Left kidney (tissue), 2 donors: Measurements from ENCODE around the gene INPPL1. TPM values are rescaled to one million over a fixed set of nuclear protein-coding genes. Genes with fewer than 3 reads are reported as not detected.
A peak's percentile ranks its signal among the peaks of the same experiment; 100 is the strongest.

Source experiments
- DNase-seq: peaks from one replicate; pipeline ENCODE4 v3.0.0-alpha.2; 2013
- polyA plus RNA-seq: library from polyadenylated mRNA; unstranded; fragments of 120-200 nt; gene quantifications from one replicate; pipeline ENCODE4 v1.2.1, GENCODE V29; 2013; ENCODE audit not compliant: insufficient read length

The INPPL1 gene
- polyA plus RNA-seq, 1 donor = 178 TPM

GRCh38 chr11:72216638-72217037, 7.9 kb upstream of the INPPL1 start, which contains the start of gene FOLR2:
Gene FOLR2, plus strand, starts transcription at chr11:72216794. Its CDS starts 1,791 bp downstream, at chr11:72218585.
- DNase-seq = no peak

- DNase-seq = no peak
Measured at GRCh38 chr11:72217841-72218240, 6.7 kb upstream of the INPPL1 start.

GRCh38 chr11:72218251-72218745, 6.3 kb upstream of the INPPL1 start:
- DNase-seq = no peak

- DNase-seq = no peak
Measured at GRCh38 chr11:72220696-72221363, 3.7 kb upstream of the INPPL1 start.

DNA sequence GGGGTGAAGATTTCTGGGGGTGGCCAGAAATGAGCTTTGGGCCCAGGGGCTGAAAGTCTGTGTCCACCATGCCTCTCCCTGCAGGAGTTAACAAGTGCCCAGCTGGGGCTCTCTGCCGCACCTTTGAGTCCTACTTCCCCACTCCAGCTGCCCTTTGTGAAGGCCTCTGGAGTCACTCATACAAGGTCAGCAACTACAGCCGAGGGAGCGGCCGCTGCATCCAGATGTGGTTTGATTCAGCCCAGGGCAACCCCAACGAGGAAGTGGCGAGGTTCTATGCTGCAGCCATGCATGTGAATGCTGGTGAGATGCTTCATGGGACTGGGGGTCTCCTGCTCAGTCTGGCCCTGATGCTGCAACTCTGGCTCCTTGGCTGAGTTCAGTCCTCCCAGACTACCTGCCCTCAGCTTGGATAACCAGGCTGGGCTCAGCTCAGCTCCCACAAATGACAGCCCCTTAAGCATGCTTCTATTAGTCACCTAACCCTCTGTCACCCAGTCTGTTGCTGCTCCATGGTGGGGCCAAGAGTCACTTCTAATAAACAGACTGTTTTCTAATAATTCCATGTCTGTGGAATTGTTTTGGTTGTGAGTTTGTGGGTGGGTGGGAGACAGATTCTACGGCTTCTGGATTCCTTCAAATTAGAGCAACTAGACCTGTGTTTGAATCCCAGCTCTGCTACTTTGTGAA, 3.0 kb upstream of the INPPL1 start:
- no peak for DNase-seq

- no peak for DNase-seq
Measured at GRCh38 chr11:72222106-72222891, 2.3 kb upstream of the INPPL1 start.

- DNase-seq = peak; percentile 97
Measured at GRCh38 chr11:72222907-72223614, 1.5 kb upstream of the INPPL1 start.

GRCh38 chr11:72223615-72224563, 678 bp upstream of the INPPL1 start:
- DNase-seq = peak; percentile 71

DNA sequence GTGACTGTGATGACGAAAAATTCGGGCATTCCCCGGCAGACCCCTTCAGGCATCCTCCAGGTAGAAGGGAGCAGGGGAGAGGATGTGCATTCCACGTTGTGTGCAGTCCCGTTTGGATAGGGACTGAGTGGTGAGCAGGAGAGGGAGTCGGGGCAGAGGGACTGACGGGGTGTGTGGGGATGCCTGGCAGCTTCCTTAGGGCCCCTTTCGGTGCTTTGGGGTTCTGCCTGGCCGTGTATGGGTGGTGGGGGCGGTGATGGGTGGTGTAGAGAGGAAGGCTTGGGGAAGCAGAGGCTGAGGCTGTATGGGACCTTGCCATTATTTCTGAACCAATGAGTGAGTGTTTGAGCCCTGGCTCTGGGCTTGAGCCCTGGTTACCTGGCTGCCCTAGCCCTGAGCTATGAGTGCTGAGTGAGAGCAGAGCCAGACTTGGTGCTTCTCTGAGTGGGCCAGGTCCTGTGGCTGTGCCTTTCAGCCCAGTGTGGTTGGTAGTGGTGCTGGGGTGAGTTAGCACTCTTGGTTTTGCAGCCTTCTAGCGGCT, 914 bp downstream of the INPPL1 start:
- no peak for DNase-seq

GRCh38 chr11:72226701-72227100, 2.1 kb downstream of the INPPL1 start:
- no peak for DNase-seq

GRCh38 chr11:72227316-72228228, 3.0 kb downstream of the INPPL1 start:
- no peak for DNase-seq

- DNase-seq = no peak
Measured at GRCh38 chr11:72228229-72228843, 3.8 kb downstream of the INPPL1 start.

DNA sequence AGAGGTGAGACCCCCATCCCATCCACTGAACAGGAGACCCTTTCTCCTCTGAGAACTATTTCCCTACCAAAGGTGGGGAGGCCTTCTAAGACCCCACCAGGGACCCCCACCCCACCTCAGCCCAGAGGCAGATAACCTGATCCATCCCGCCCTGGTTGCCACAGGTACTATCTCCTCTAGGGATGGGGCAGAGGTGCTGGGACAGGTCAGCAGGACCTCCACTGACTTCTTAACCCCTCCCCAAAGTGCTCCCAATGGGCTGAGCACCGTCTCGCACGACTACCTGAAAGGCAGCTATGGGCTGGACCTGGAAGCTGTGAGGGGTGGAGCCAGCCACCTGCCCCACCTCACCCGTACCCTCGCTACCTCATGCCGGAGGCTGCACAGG, 4.3 kb downstream of the INPPL1 start:
- no peak for DNase-seq

- DNase-seq = no peak
Measured at GRCh38 chr11:72229336-72229924, 4.9 kb downstream of the INPPL1 start.

DNA sequence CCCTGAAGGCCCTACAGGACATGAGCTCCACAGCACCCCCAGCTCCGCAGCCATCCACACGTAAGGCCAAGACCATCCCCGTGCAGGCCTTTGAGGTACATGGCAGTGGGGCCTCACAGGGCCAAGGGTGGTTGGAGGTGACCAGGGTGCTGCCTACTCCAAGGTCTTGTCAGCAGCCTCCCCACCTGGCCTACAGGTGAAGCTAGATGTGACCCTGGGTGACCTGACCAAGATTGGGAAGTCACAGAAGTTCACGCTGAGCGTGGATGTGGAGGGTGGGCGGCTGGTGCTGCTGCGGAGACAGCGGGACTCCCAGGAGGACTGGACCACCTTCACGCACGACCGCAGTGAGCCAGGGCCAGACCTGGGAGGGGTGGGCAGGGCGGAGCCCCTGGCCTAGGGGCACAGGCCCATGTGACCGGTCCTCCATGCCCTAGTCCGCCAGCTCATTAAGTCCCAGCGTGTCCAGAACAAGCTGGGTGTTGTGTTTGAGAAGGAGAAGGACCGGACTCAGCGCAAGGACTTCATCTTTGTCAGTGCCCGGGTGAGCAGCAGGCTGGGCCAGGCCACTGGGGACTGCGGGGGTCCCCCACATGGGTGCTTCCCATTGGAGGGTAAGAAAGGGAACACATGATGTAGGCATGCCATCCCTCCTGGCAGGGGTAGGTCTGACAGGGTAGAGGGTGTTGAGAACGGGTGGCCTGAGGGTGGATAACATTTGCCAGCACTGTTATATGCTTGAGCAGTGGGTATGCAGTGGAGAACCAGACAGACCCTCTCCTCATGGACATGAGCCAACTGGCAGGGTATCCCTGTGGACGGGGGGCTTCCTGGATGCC, 5.6 kb downstream of the INPPL1 start:
- no peak for DNase-seq

GRCh38 chr11:72230764-72231365, 6.3 kb downstream of the INPPL1 start:
- DNase-seq = no peak
